Stimulated activated CD4-positive, alpha-beta T cell treated with anti-CD3 and anti-CD28 coated beads, TNF-alpha, amount 100 ng/mL, for 1 hour (primary cell): Measurements from ENCODE around the gene PLIN4.
"Not testable (repeated sequence)": the region's sequence is repeated elsewhere in the genome, so short reads cannot be mapped to it uniquely, and the experiment has no call there.

Experiments
- DNase-seq, 3 donors: peaks; one replicate each; pipeline ENCODE4 v3.0.0-alpha.2; 2020; ENCODE audit warnings: low read depth in 3 of 3, low spot score in 1 of 3

Gene PLIN4

GRCh38 chr19:4547303-4548237, 29.3 kb upstream of the PLIN4 start:
- DNase-seq, result no peak

- no peak for DNase-seq
These were observed 25.8 kb upstream of the PLIN4 start for GRCh38 chr19:4543842-4544647.

- DNase-seq, result no peak
These were observed 24.9 kb upstream of the PLIN4 start for GRCh38 chr19:4542896-4543841.

GRCh38 chr19:4541806-4542145, 23.5 kb upstream of the PLIN4 start:
- not testable (repeated sequence) for DNase-seq

- DNase-seq, result no peak
These were observed 23.0 kb upstream of the PLIN4 start for GRCh38 chr19:4541114-4541805.

- DNase-seq, result no peak
These were observed 21.7 kb upstream of the PLIN4 start, which contains the start of gene LRG1 for GRCh38 chr19:4539693-4540581. Gene LRG1 (minus strand): TSS chr19:4540036. CDS start chr19:4540013, 23 bp downstream.

GRCh38 chr19:4539169-4539692, 20.9 kb upstream of the PLIN4 start:
- no peak for DNase-seq

GRCh38 chr19:4538601-4538954, 20.3 kb upstream of the PLIN4 start:
- no peak for DNase-seq

- no peak for DNase-seq
These were observed 19.8 kb upstream of the PLIN4 start for GRCh38 chr19:4537953-4538600.

GRCh38 chr19:4536798-4537197, 18.5 kb upstream of the PLIN4 start:
- DNase-seq, result no peak

- DNase-seq, result peak in 1 of 3 donors; percentile 18
These were observed 16.8 kb upstream of the PLIN4 start, which contains the start of gene PLIN5 for GRCh38 chr19:4534836-4535658. Gene PLIN5 (minus strand): TSS chr19:4535224. CDS start chr19:4534074, 1,150 bp downstream.

- DNase-seq, result no peak
These were observed 15.6 kb upstream of the PLIN4 start for GRCh38 chr19:4533835-4534424.

- no peak for DNase-seq
These were observed 15.0 kb upstream of the PLIN4 start for GRCh38 chr19:4533334-4533733.

- DNase-seq, result no peak
These were observed 13.4 kb upstream of the PLIN4 start for GRCh38 chr19:4531562-4532165.

- no peak for DNase-seq
These were observed 11.7 kb upstream of the PLIN4 start for GRCh38 chr19:4529924-4530522.

GRCh38 chr19:4528843-4529242, 10.6 kb upstream of the PLIN4 start:
- no peak for DNase-seq
